Keratinocyte (primary cell): ENCODE data around the gene CARMIL3.
"Not testable (repeated sequence)": the region's sequence is repeated elsewhere in the genome, so short reads cannot be mapped to it uniquely, and the experiment has no call there.

ENCODE experiments used
- EZH2 ChIP-seq: IDR thresholded peaks from one replicate; pipeline ENCODE4 v1.6.1; 2012; ENCODE audit warnings: inconsistent platforms, mild to moderate bottlenecking, low read length, moderate library complexity
- TF ChIP-seq, protein P1 (sequence below), 3 experiments: IDR thresholded peaks in 1 of 3; conservative IDR thresholded peaks in 1 of 3; optimal IDR thresholded peaks in 1 of 3; 2 replicates in 2 of 3; 3 replicates in 1 of 3; pipeline versions ENCODE3 to v1.5.1; 2011; ENCODE audit warnings: low read length in 3 of 3, mild to moderate bottlenecking in 3 of 3, moderate library complexity in 2 of 3, control low read depth in 1 of 3, inconsistent platforms in 1 of 3; ENCODE audit not compliant: insufficient read depth in 2 of 3; ENCODE audit errors: extremely low read depth in 1 of 3

DNA sequence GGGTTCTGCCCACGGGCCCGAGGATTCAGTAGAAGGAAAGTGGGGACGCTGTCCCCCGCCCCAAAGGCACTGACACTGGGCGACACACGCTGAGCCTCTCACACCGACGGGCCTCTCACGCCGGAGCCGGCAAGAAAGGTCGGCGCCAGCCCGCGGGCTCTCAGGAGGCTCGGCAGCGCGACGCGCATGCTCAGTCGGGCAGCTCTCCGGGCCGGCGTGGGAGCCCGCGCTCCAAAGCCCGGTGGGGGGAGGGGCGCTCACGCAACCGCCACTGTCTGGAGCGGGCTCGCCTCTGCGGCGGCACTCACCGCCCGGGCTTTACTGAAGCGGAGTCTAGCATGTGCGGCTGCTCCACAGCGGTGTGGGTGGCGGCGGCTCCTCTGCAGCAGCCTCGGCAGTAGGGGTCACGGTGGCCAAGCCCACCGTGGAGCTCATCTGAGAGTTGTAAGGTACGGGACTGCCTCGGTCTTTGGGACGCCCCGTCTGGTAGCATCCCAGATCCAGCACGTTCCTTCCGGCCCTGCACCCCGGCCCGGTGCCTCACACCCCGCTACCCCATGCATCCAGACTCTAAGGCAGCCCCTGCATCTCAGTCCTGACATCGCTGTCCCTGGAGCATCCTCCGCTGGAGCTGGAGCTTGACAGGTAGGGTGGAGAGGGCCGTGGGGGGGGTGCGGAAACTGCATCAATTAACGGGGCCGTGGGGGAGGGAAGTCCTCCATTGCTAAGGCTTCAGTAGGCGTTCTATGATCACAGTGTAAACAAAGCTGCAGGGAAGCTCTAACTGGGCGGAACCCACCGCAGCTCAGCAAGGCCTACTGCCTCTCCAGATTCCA is 44.8 kb upstream of the CARMIL3 start:
- TF ChIP-seq, protein P1, sequence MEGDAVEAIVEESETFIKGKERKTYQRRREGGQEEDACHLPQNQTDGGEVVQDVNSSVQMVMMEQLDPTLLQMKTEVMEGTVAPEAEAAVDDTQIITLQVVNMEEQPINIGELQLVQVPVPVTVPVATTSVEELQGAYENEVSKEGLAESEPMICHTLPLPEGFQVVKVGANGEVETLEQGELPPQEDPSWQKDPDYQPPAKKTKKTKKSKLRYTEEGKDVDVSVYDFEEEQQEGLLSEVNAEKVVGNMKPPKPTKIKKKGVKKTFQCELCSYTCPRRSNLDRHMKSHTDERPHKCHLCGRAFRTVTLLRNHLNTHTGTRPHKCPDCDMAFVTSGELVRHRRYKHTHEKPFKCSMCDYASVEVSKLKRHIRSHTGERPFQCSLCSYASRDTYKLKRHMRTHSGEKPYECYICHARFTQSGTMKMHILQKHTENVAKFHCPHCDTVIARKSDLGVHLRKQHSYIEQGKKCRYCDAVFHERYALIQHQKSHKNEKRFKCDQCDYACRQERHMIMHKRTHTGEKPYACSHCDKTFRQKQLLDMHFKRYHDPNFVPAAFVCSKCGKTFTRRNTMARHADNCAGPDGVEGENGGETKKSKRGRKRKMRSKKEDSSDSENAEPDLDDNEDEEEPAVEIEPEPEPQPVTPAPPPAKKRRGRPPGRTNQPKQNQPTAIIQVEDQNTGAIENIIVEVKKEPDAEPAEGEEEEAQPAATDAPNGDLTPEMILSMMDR (optimal IDR thresholded peaks at IDR 0.05 in 1 of 3, IDR thresholded peaks at IDR 0.05 in 1 of 3, conservative IDR thresholded peaks at IDR 0.05 in 1 of 3; ENCODE audit: extremely low read depth in 1 of 3, insufficient read depth in 2 of 3, low read length in 3 of 3) = not testable (repeated sequence)
- not testable (repeated sequence) for TF ChIP-seq EZH2
